ENCODE results near the gene TSPEAR.
"Not testable (repeated sequence)": the region's sequence is repeated elsewhere in the genome, so short reads cannot be mapped to it uniquely, and the experiment has no call there.

Gene TSPEAR

GRCh38 chr21:44601596-44602462, 109.5 kb downstream of the TSPEAR start:
- no peak for DNase-seq

GRCh38 chr21:44601091-44601490, 110.3 kb downstream of the TSPEAR start:
- not testable (repeated sequence) for DNase-seq

- not testable (repeated sequence) for DNase-seq
These were observed 111.0 kb downstream of the TSPEAR start, which contains the start of gene KRTAP10-7 for GRCh38 chr21:44600118-44600978. Gene KRTAP10-7, plus strand, starts transcription at chr21:44600597. Its CDS starts 25 bp downstream, at chr21:44600622.

GRCh38 chr21:44599264-44600029, 111.9 kb downstream of the TSPEAR start:
- no peak for DNase-seq

- no peak for DNase-seq
These were observed 113.3 kb downstream of the TSPEAR start for GRCh38 chr21:44598061-44598460.

GRCh38 chr21:44596068-44596725, 115.2 kb downstream of the TSPEAR start:
- DNase-seq = no peak

GRCh38 chr21:44595524-44595923, 115.8 kb downstream of the TSPEAR start:
- DNase-seq = no peak

GRCh38 chr21:44594406-44594916, 116.9 kb downstream of the TSPEAR start:
- DNase-seq = no peak

- no peak for DNase-seq
These were observed 117.6 kb downstream of the TSPEAR start for GRCh38 chr21:44593598-44594405.

GRCh38 chr21:44592446-44593311, 118.7 kb downstream of the TSPEAR start, which contains the start of gene KRTAP10-6:
Gene KRTAP10-6, minus strand, starts transcription at chr21:44592505. Its CDS starts 21 bp downstream, at chr21:44592484.
- DNase-seq = no peak

- not testable (repeated sequence) for DNase-seq
These were observed 119.6 kb downstream of the TSPEAR start for GRCh38 chr21:44591801-44592130.

GRCh38 chr21:44590897-44591800, 120.2 kb downstream of the TSPEAR start:
- not testable (repeated sequence) for DNase-seq

GRCh38 chr21:44590311-44590721, 121.1 kb downstream of the TSPEAR start:
- DNase-seq = no peak

GRCh38 chr21:44589586-44590305, 121.6 kb downstream of the TSPEAR start:
- DNase-seq = no peak

- DNase-seq = no peak
These were observed 122.3 kb downstream of the TSPEAR start for GRCh38 chr21:44589094-44589493.

GRCh38 chr21:44585892-44586291, 125.5 kb downstream of the TSPEAR start:
- DNase-seq = no peak

GRCh38 chr21:44583800-44584147, 127.6 kb downstream of the TSPEAR start:
- peak; percentile 30 for DNase-seq

GRCh38 chr21:44583089-44583799, 128.1 kb downstream of the TSPEAR start:
- DNase-seq = no peak

Measured in CD4-positive, alpha-beta T cell treated with Interleukin-12 subunit alpha and Interleukin-12 subunit beta, for 1 hour (primary cell).